C1 segment of cervical spinal cord (tissue), 14 donors: ENCODE data around the gene CAMK1D.
A peak's percentile ranks its signal among the peaks of the same experiment; 100 is the strongest.
"Not testable (repeated sequence)": the region's sequence is repeated elsewhere in the genome, so short reads cannot be mapped to it uniquely, and the experiment has no call there.

ENCODE experiments used
- DNase-seq, 14 donors: peaks; one replicate each; lab custom pipeline; 2025; lab: John Stamatoyannopoulos, UW

CAMK1D gene

GRCh38 chr10:12492016-12492415 is 142.7 kb downstream of the CAMK1D start:
- DNase-seq, result no peak

GRCh38 chr10:12497046-12497445 is 147.7 kb downstream of the CAMK1D start:
- not testable (repeated sequence) for DNase-seq

- DNase-seq, result peak in 5 of 14 donors; percentile 20 to 69 (median 27)
These were observed 150.0 kb downstream of the CAMK1D start for GRCh38 chr10:12499076-12499986.

GRCh38 chr10:12500381-12501303 is 151.3 kb downstream of the CAMK1D start:
- DNase-seq, result no peak

GRCh38 chr10:12501324-12501723 is 152.0 kb downstream of the CAMK1D start:
- DNase-seq, result no peak

- DNase-seq, result peak in 1 of 14 donors; percentile 14
These were observed 152.6 kb downstream of the CAMK1D start for GRCh38 chr10:12501841-12502525.

GRCh38 chr10:12502526-12503274 is 153.4 kb downstream of the CAMK1D start:
- DNase-seq, result no peak

GRCh38 chr10:12503311-12503710 is 154.0 kb downstream of the CAMK1D start:
- DNase-seq, result no peak

- no peak for DNase-seq
These were observed 154.8 kb downstream of the CAMK1D start for GRCh38 chr10:12504176-12504575.

- DNase-seq, result no peak
These were observed 155.3 kb downstream of the CAMK1D start for GRCh38 chr10:12504628-12505027.

- no peak for DNase-seq
These were observed 156.3 kb downstream of the CAMK1D start for GRCh38 chr10:12505683-12506082.

- DNase-seq, result no peak
These were observed 158.0 kb downstream of the CAMK1D start for GRCh38 chr10:12507165-12507850.

GRCh38 chr10:12508165-12508564 is 158.8 kb downstream of the CAMK1D start:
- DNase-seq, result no peak

- DNase-seq, result no peak
These were observed 159.9 kb downstream of the CAMK1D start for GRCh38 chr10:12509016-12509793.

- DNase-seq, result no peak
These were observed 160.4 kb downstream of the CAMK1D start for GRCh38 chr10:12509794-12510100.

GRCh38 chr10:12510501-12510941 is 161.2 kb downstream of the CAMK1D start:
- peak in 1 of 14 donors; percentile 26 for DNase-seq

GRCh38 chr10:12510984-12511383 is 161.6 kb downstream of the CAMK1D start:
- DNase-seq, result no peak

GRCh38 chr10:12511651-12512050 is 162.3 kb downstream of the CAMK1D start:
- DNase-seq, result no peak

- DNase-seq, result no peak
These were observed 163.1 kb downstream of the CAMK1D start for GRCh38 chr10:12512332-12513002.
